ENCODE data around the gene GNLY. TPM values are rescaled to one million over a fixed set of nuclear protein-coding genes. Genes with fewer than 3 reads are reported as not detected.

GNLY gene
- total RNA-seq, 1 donor from 2014 or later: not detected

DNA sequence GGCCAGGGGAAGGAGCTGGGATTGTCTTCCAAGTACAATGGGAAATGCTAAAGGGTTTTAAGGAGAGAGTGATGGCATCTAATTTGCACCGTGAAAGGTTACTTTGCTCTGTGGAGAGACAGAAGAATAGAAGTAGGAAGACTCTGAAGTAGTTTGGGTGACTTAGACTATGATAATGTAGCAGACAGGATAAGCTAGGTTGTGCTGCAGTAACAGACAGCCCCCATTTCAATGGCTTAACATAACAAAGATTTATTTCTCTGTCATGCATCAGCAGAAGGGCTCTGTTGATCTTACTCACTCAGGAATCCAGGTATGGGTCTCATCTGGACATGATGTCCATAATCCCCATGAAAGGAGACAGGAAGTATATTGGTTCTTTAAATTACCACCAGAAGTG is 26.4 kb downstream of the GNLY start:
- Histone ChIP-seq H3K4me3 (ENCODE audit: insufficient read depth, low read depth, low read length) (no peak overlapping the region), H4K20me1 (ENCODE audit: insufficient read depth, low read length) (no peaks in the 10 kb centered on the region), H3K27me3 (ENCODE audit: insufficient read depth, low read length) (peaks cover 17% of the 10 kb centered on the region), H3K4me1 (ENCODE audit: insufficient read depth, low read length) (no peaks in the 10 kb centered on the region), H3K27ac (ENCODE audit: low read depth, low read length) (no peak overlapping the region), H3K36me3 (ENCODE audit: insufficient read depth, low read length) (no peaks in the 10 kb centered on the region), H3K9me3 (ENCODE audit: insufficient read depth, low read depth, low read length) (no peaks in the 10 kb centered on the region), H2AFZ (ENCODE audit: low read depth, low read length) (no peak overlapping the region), H3K4me2 (ENCODE audit: low read length) (no peak overlapping the region), H3K9ac (ENCODE audit: low read length) (no peak overlapping the region), H3K79me2 (ENCODE audit: insufficient read depth, low read length) (no peaks in the 10 kb centered on the region)
- FAIRE-seq: no peak
- Mint-ChIP-seq H3K27ac (ENCODE audit: unreplicated experiment) (no peak overlapping the region), H3K27me3 (ENCODE audit: low read depth, unreplicated experiment) (peaks cover 69% of the 10 kb centered on the region), H3K36me3 (ENCODE audit: low read depth, unreplicated experiment) (peaks cover 5% of the 10 kb centered on the region), H3K9me3 (ENCODE audit: unreplicated experiment) (peaks cover 12% of the 10 kb centered on the region), H3K4me1 (ENCODE audit: low read depth, unreplicated experiment) (peaks cover 6% of the 10 kb centered on the region), H3K4me3 (ENCODE audit: unreplicated experiment) (no peak overlapping the region)
- DNase-seq (ENCODE audit: low read depth): no peak
- no peak for TF ChIP-seq EZH2 (IDR thresholded peaks at IDR 0.05; ENCODE audit: insufficient read depth, low read length)
- TF ChIP-seq CTCF (IDR thresholded peaks at IDR 0.05; ENCODE audit: insufficient read depth, low read depth, low read length): no peak

GRCh38 chr2:85721641-85722040 is 27.5 kb downstream of the GNLY start:
- Mint-ChIP-seq H3K9me3 (ENCODE audit: unreplicated experiment) (peaks cover 12% of the 10 kb centered on the region), H3K27me3 (ENCODE audit: low read depth, unreplicated experiment) (peaks cover 63% of the 10 kb centered on the region), H3K4me3 (ENCODE audit: unreplicated experiment) (no peak overlapping the region), H3K36me3 (ENCODE audit: low read depth, unreplicated experiment) (peaks cover 3% of the 10 kb centered on the region), H3K27ac (ENCODE audit: unreplicated experiment) (no peak overlapping the region), H3K4me1 (ENCODE audit: low read depth, unreplicated experiment) (peaks cover 6% of the 10 kb centered on the region)
- Histone ChIP-seq H3K4me3 (ENCODE audit: insufficient read depth, low read depth, low read length) (no peak overlapping the region), H3K36me3 (ENCODE audit: insufficient read depth, low read length) (no peaks in the 10 kb centered on the region), H3K9me3 (ENCODE audit: insufficient read depth, low read depth, low read length) (no peaks in the 10 kb centered on the region), H2AFZ (ENCODE audit: low read depth, low read length) (no peak overlapping the region), H3K9ac (ENCODE audit: low read length) (no peak overlapping the region), H4K20me1 (ENCODE audit: insufficient read depth, low read length) (no peaks in the 10 kb centered on the region), H3K4me2 (ENCODE audit: low read length) (no peak overlapping the region), H3K4me1 (ENCODE audit: insufficient read depth, low read length) (no peaks in the 10 kb centered on the region), H3K27me3 (ENCODE audit: insufficient read depth, low read length) (peaks cover 17% of the 10 kb centered on the region), H3K79me2 (ENCODE audit: insufficient read depth, low read length) (no peaks in the 10 kb centered on the region), H3K27ac (ENCODE audit: low read depth, low read length) (no peak overlapping the region)
- TF ChIP-seq CTCF (IDR thresholded peaks at IDR 0.05; ENCODE audit: insufficient read depth, low read depth, low read length) (no peak), EZH2 (IDR thresholded peaks at IDR 0.05; ENCODE audit: insufficient read depth, low read length) (no peak)
- DNase-seq (ENCODE audit: low read depth) (no peak), FAIRE-seq (no peak)

DNA sequence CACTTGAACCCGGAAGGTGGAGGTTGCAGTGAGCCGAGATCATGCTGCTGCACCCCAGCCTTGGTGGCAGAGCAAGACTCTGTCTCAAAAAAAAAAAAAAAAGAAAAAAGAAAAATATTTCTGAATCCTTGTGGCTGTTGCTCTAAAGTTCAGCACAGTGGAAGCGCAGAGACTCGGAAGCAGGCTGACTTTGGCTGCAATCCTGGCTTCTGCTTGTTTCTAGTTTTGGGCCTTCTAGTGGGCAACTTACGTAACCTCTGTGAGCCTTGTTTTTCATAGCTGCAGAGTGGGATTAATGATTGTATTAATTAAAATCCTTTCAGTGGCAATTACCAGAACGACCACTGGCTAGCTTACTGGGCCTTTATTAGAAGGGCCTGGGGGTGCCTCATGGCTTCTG is 28.4 kb downstream of the GNLY start:
- no peak overlapping the region for H3K4me2 ChIP-seq (ENCODE audit: low read length)
- peaks cover 6% of the 10 kb centered on the region for H3K4me1 Mint-ChIP-seq (ENCODE audit: low read depth, unreplicated experiment)
- FAIRE-seq: no peak

More for the DNA sequence above, 28.4 kb downstream of the GNLY start:
- no peak for TF ChIP-seq EZH2 (IDR thresholded peaks at IDR 0.05; ENCODE audit: insufficient read depth, low read length)
- H3K4me3 Mint-ChIP-seq (ENCODE audit: unreplicated experiment): no peak overlapping the region
- no peak overlapping the region for H3K27ac ChIP-seq (ENCODE audit: low read depth, low read length)
- no peaks in the 10 kb centered on the region for H3K79me2 ChIP-seq (ENCODE audit: insufficient read depth, low read length)
- no peaks in the 10 kb centered on the region for H3K9me3 ChIP-seq (ENCODE audit: insufficient read depth, low read depth, low read length)
- no peak overlapping the region for H3K9ac ChIP-seq (ENCODE audit: low read length)
- H3K9me3 Mint-ChIP-seq (ENCODE audit: unreplicated experiment): peaks cover 12% of the 10 kb centered on the region
- no peaks in the 10 kb centered on the region for H3K4me1 ChIP-seq (ENCODE audit: insufficient read depth, low read length)
- H2AFZ ChIP-seq (ENCODE audit: low read depth, low read length): no peak overlapping the region
- DNase-seq (ENCODE audit: low read depth): no peak
- H3K27ac Mint-ChIP-seq (ENCODE audit: unreplicated experiment): no peak overlapping the region
- no peaks in the 10 kb centered on the region for H3K36me3 ChIP-seq (ENCODE audit: insufficient read depth, low read length)
- H3K4me3 ChIP-seq (ENCODE audit: insufficient read depth, low read depth, low read length): no peak overlapping the region
- H3K27me3 ChIP-seq (ENCODE audit: insufficient read depth, low read length): peaks cover 17% of the 10 kb centered on the region
- H4K20me1 ChIP-seq (ENCODE audit: insufficient read depth, low read length): no peaks in the 10 kb centered on the region
- peaks cover 61% of the 10 kb centered on the region for H3K27me3 Mint-ChIP-seq (ENCODE audit: low read depth, unreplicated experiment)
- H3K36me3 Mint-ChIP-seq (ENCODE audit: low read depth, unreplicated experiment): peaks cover 3% of the 10 kb centered on the region

Measured in astrocyte (in vitro differentiated cells and primary cell).